NCI-H510A treated with DMSO at 0.1 percent for 48 hours (cell line): ENCODE data around the gene CCDC85A.
"Not testable (repeated sequence)": the region's sequence is repeated elsewhere in the genome, so short reads cannot be mapped to it uniquely, and the experiment has no call there.

ENCODE experiments used
- DNase-seq: peaks from one replicate; lab custom pipeline; 2025; lab: John Stamatoyannopoulos, UW

CCDC85A gene

GRCh38 chr2:56183643-56184499 is at the start of gene CCDC85A:
CCDC85A (plus strand) TSS chr2:56183990; CDS start chr2:56184625, 635 bp downstream.
- peak; percentile 67 for DNase-seq

GRCh38 chr2:56134861-56135260 is 48.9 kb upstream of the CCDC85A start:
- no peak for DNase-seq

- DNase-seq = not testable (repeated sequence)
Measured at GRCh38 chr2:56142497-56143061, 41.2 kb upstream of the CCDC85A start.

GRCh38 chr2:56147907-56148306 is 35.9 kb upstream of the CCDC85A start:
- DNase-seq = no peak

- no peak for DNase-seq
Measured at GRCh38 chr2:56148825-56149224, 35.0 kb upstream of the CCDC85A start.

GRCh38 chr2:56151841-56152240 is 31.9 kb upstream of the CCDC85A start:
- DNase-seq = no peak

GRCh38 chr2:56155188-56155587 is 28.6 kb upstream of the CCDC85A start:
- DNase-seq = no peak

GRCh38 chr2:56159875-56160274 is 23.9 kb upstream of the CCDC85A start:
- DNase-seq = not testable (repeated sequence)

- peak; percentile 67 for DNase-seq
Measured at GRCh38 chr2:56167616-56168562, 15.9 kb upstream of the CCDC85A start.

- no peak for DNase-seq
Measured at GRCh38 chr2:56169521-56169920, 14.3 kb upstream of the CCDC85A start.

- no peak for DNase-seq
Measured at GRCh38 chr2:56170504-56170903, 13.3 kb upstream of the CCDC85A start.

- DNase-seq = no peak
Measured at GRCh38 chr2:56170988-56171387, 12.8 kb upstream of the CCDC85A start.

- DNase-seq = no peak
Measured at GRCh38 chr2:56175779-56176178, 8.0 kb upstream of the CCDC85A start.

GRCh38 chr2:56177420-56178220 is 6.2 kb upstream of the CCDC85A start:
- DNase-seq = no peak

- DNase-seq = no peak
Measured at GRCh38 chr2:56179931-56180330, 3.9 kb upstream of the CCDC85A start.

- no peak for DNase-seq
Measured at GRCh38 chr2:56182420-56182819, 1.4 kb upstream of the CCDC85A start.

GRCh38 chr2:56184500-56185011 is 766 bp downstream of the CCDC85A start:
- DNase-seq = peak; percentile 41

GRCh38 chr2:56185101-56185581 is 1.4 kb downstream of the CCDC85A start:
- DNase-seq = peak; percentile 25

- DNase-seq = peak; percentile 45
Measured at GRCh38 chr2:56185582-56186046, 1.8 kb downstream of the CCDC85A start.

GRCh38 chr2:56191617-56192016 is 7.8 kb downstream of the CCDC85A start:
- peak; percentile 56 for DNase-seq
